ENCODE results near the gene PNKD. TPM values are rescaled to one million over a fixed set of nuclear protein-coding genes. Genes with fewer than 3 reads are reported as not detected.
A peak's percentile ranks its signal among the peaks of the same experiment; 100 is the strongest.

The PNKD gene
- total and polyA plus RNA-seq, 2 of the 8 experiments (the other 6 are each of a cell fraction or from before 2014, with no cell fraction given), result 43.9 to 65.4 TPM

DNA sequence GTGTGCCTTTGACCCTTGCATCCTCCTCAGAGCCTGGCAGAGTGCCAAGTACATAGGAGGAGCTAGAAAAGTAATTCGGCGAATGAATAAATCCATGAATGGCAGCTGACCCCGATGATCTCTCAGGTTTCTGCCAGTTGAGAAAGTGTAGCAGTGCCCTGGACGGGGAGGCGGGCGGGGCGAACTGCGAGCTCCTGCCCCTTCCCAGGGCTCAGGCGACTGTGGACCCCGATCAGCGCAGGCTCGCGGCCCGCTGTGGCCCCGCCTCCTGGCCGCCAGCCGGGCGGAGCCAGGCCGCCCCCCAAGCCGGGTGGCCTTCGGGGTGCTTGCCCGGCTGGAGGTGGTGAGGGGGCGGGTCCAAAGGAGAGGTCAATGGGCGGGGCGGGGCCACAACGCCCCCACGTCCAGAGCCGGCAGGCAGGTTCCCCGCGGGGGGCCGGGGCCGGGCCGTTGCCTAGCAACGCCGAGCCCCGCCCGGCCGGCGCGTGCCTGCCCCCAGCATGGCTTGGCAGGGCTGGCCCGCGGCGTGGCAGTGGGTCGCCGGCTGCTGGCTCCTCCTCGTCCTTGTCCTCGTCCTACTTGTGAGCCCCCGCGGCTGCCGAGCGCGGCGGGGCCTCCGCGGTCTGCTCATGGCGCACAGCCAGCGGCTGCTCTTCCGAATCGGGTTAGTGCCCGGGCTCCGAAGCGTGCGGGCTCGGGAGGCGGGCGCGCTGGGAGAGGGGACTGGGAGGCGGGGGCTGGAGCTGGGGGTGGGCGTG lies 52.6 kb downstream of the PNKD start (continued):
- no peak for TF ChIP-seq TCF12 (IDR thresholded peaks at IDR 0.05; ENCODE audit: low read depth, low read length)
- TF ChIP-seq JUN (IDR thresholded peaks at IDR 0.05; ENCODE audit: low read depth, low read length), result no peak
- no peak for TF ChIP-seq NRF1 (IDR thresholded peaks at IDR 0.05; ENCODE audit: low read depth, low read length)
- TF ChIP-seq TAF7 (optimal IDR thresholded peaks at IDR 0.05; ENCODE audit: borderline replicate concordance, low read depth, low read length), result peak; percentile 64
- TF ChIP-seq EP300 (IDR thresholded peaks at IDR 0.05; ENCODE audit: borderline replicate concordance in 1 of 2, low read depth in 2 of 2, low read length in 2 of 2), result peak in 1 of 2 experiments; percentile 15; a peak in 1 of 3 replicates
- TF ChIP-seq, protein P1, sequence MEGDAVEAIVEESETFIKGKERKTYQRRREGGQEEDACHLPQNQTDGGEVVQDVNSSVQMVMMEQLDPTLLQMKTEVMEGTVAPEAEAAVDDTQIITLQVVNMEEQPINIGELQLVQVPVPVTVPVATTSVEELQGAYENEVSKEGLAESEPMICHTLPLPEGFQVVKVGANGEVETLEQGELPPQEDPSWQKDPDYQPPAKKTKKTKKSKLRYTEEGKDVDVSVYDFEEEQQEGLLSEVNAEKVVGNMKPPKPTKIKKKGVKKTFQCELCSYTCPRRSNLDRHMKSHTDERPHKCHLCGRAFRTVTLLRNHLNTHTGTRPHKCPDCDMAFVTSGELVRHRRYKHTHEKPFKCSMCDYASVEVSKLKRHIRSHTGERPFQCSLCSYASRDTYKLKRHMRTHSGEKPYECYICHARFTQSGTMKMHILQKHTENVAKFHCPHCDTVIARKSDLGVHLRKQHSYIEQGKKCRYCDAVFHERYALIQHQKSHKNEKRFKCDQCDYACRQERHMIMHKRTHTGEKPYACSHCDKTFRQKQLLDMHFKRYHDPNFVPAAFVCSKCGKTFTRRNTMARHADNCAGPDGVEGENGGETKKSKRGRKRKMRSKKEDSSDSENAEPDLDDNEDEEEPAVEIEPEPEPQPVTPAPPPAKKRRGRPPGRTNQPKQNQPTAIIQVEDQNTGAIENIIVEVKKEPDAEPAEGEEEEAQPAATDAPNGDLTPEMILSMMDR (IDR thresholded peaks at IDR 0.05; ENCODE audit: control extremely low read depth in 1 of 3, insufficient read depth in 1 of 3, low read depth in 1 of 3, low read length in 3 of 3), result no peak; a peak in 1 of 4 replicates
- TF ChIP-seq SUZ12 (IDR thresholded peaks at IDR 0.05; ENCODE audit: low read length), result no peak
- no peak; the same call in 1 of the 2 replicates for TF ChIP-seq RBBP5 (IDR thresholded peaks at IDR 0.05; ENCODE audit: borderline replicate concordance, low read depth, low read length)
- TF ChIP-seq SP2 (IDR thresholded peaks at IDR 0.05; ENCODE audit: low read length), result no peak
- TF ChIP-seq CHD2 (IDR thresholded peaks at IDR 0.05; ENCODE audit: low read length), result no peak
- TF ChIP-seq TEAD4 (IDR thresholded peaks at IDR 0.05; ENCODE audit: low read depth, low read length), result 0 out of 2 replicates have a peak, but pooled peaks have one; percentile 39
- TF ChIP-seq SAP30 (IDR thresholded peaks at IDR 0.05; ENCODE audit: insufficient read depth, insufficient replicate concordance, low read length), result no peak
- no peak for TF ChIP-seq ZNF274 (IDR thresholded peaks at IDR 0.05; ENCODE audit: borderline replicate concordance, extremely low read depth, low read length)
- TF ChIP-seq EGR1 (IDR thresholded peaks at IDR 0.05; ENCODE audit: borderline replicate concordance, low read depth, low read length), result peak; percentile 93
- TF ChIP-seq TAF1 (IDR thresholded peaks at IDR 0.05; ENCODE audit: low read depth, low read length), result peak; percentile 91
- TF ChIP-seq EZH2 (IDR thresholded peaks at IDR 0.05; ENCODE audit: low read depth, low read length, severe bottlenecking), result no peak
- no peak for TF ChIP-seq CTBP2 (IDR thresholded peaks at IDR 0.05; ENCODE audit: borderline replicate concordance, insufficient read depth, insufficient read length, low read length)
- TF ChIP-seq KDM4A (IDR thresholded peaks at IDR 0.05; ENCODE audit: low read depth, low read length, severe bottlenecking), result peak; percentile 87
- TF ChIP-seq, protein P2, sequence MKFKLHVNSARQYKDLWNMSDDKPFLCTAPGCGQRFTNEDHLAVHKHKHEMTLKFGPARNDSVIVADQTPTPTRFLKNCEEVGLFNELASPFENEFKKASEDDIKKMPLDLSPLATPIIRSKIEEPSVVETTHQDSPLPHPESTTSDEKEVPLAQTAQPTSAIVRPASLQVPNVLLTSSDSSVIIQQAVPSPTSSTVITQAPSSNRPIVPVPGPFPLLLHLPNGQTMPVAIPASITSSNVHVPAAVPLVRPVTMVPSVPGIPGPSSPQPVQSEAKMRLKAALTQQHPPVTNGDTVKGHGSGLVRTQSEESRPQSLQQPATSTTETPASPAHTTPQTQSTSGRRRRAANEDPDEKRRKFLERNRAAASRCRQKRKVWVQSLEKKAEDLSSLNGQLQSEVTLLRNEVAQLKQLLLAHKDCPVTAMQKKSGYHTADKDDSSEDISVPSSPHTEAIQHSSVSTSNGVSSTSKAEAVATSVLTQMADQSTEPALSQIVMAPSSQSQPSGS (IDR thresholded peaks at IDR 0.05; ENCODE audit: low read length), result no peak
